RCC 7860 (cell line): ENCODE results near the gene DEDD.
"Not testable (repeated sequence)": the region's sequence is repeated elsewhere in the genome, so short reads cannot be mapped to it uniquely, and the experiment has no call there.

Experiments used
- DNase-seq: peaks from one replicate; pipeline ENCODE4 v3.0.0-alpha.2; 2015; ENCODE audit warnings: low spot score
- FAIRE-seq: peaks from 2 replicates; lab custom pipeline; 2012; peaks lifted over from hg19 to GRCh38; lab: Jason Lieb, UNC

Gene DEDD

GRCh38 chr1:161128591-161129420, 3.7 kb downstream of the DEDD start:
- DNase-seq (no peak), FAIRE-seq (no peak)

GRCh38 chr1:161127649-161128048, 4.8 kb downstream of the DEDD start:
- FAIRE-seq, result no peak
- DNase-seq, result no peak

GRCh38 chr1:161122967-161123366, 9.5 kb downstream of the DEDD start:
- FAIRE-seq, result no peak
- no peak for DNase-seq

GRCh38 chr1:161121834-161122233, 10.6 kb downstream of the DEDD start:
- DNase-seq, result no peak
- no peak for FAIRE-seq

- DNase-seq (no peak), FAIRE-seq (no peak)
Observed at GRCh38 chr1:161121042-161121650, 11.3 kb downstream of the DEDD start.

GRCh38 chr1:161119092-161119903, 13.2 kb downstream of the DEDD start:
- FAIRE-seq (no peak), DNase-seq (peak; percentile 63)

GRCh38 chr1:161117759-161118581, 14.5 kb downstream of the DEDD start, which contains the start of the genes NIT1 and PFDN2:
TSS of gene NIT1 (plus strand) at chr1:161118105. CDS start at chr1:161118177, 72 bp downstream.
TSS of gene PFDN2 (minus strand) at chr1:161118037. CDS start at chr1:161118026, 11 bp downstream.
- FAIRE-seq (no peak), DNase-seq (peak; percentile 65)

GRCh38 chr1:161115961-161116360, 16.5 kb downstream of the DEDD start:
- FAIRE-seq, result not testable (repeated sequence)

GRCh38 chr1:161115132-161115711, 17.2 kb downstream of the DEDD start:
- DNase-seq, result peak; percentile 95
- FAIRE-seq, result peak; percentile 88

More at GRCh38 chr1:161115961-161116360, 16.5 kb downstream of the DEDD start:
- not testable (repeated sequence) for DNase-seq

GRCh38 chr1:161114556-161114955, 17.9 kb downstream of the DEDD start:
- no peak for FAIRE-seq
- no peak for DNase-seq

- DNase-seq (no peak), FAIRE-seq (no peak)
Observed at GRCh38 chr1:161113915-161114314, 18.6 kb downstream of the DEDD start.

- FAIRE-seq (no peak), DNase-seq (no peak)
Observed at GRCh38 chr1:161111527-161111926, 20.9 kb downstream of the DEDD start.

GRCh38 chr1:161111117-161111516, 21.4 kb downstream of the DEDD start:
- FAIRE-seq, result no peak
- DNase-seq, result no peak

GRCh38 chr1:161106431-161106830, 26.0 kb downstream of the DEDD start:
- FAIRE-seq, result no peak
- DNase-seq, result no peak

- no peak for FAIRE-seq
Observed at GRCh38 chr1:161100556-161100955, 31.9 kb downstream of the DEDD start.

GRCh38 chr1:161099090-161099802, 33.2 kb downstream of the DEDD start:
- DNase-seq (no peak), FAIRE-seq (no peak)

More at GRCh38 chr1:161100556-161100955, 31.9 kb downstream of the DEDD start:
- no peak for DNase-seq

- FAIRE-seq (no peak), DNase-seq (peak; percentile 66)
Observed at GRCh38 chr1:161098210-161099068, 34.0 kb downstream of the DEDD start, which contains the start of gene KLHDC9. TSS of gene KLHDC9 (plus strand) at chr1:161098361. CDS start at chr1:161098536, 175 bp downstream.

GRCh38 chr1:161096530-161096929, 35.9 kb downstream of the DEDD start:
- no peak for FAIRE-seq
- DNase-seq, result no peak
